HG02759 (cell line): ENCODE measurements around the gene TMEM132D.

Source experiments
- ATAC-seq: cut with Tn5 transposase; IDR thresholded peaks from one replicate; pipeline ENCODE4 v1.9.1; 2021; ENCODE audit warnings: mild to moderate bottlenecking, moderate library complexity; ENCODE audit not compliant: unreplicated experiment

Gene TMEM132D

DNA sequence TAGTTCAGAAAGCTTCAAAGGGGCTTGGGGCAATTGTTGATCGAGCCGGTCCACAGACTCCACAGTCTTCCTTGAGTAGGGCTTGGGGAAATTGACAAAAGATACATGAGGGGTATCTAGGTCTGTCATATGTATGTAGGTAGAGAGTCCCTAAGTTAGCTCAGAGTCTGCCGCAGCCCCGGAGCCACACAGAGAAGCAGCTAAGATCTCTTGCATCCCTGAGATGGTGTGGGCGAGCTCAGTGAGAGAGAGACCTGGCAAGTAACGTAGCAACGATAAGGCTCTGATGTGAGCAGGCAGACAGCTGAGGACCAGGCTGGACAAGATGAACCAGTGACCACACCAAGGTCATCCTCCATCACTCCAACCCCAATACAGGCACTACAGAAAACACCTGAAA lies 297.6 kb downstream of the TMEM132D start:
- ATAC-seq, result no peak

DNA sequence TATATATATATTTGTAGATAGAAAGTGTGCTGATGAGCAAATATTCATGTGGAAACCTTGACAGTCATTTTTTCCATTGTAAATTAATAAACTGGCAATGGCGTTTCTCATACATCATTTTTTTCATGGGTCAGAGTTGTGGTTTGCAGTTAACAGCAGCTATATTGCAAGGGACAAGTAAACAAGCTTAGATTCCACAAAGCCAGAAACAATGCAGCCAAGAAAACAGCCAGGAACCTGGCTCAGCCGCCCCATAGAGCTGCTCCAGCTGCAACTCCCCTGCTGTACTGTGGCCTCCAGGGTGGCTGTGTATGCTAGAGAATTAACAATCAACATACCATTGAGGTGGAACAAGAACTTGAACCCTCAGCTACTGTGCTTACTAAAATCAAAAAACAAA lies 298.2 kb downstream of the TMEM132D start:
- no peak for ATAC-seq

DNA sequence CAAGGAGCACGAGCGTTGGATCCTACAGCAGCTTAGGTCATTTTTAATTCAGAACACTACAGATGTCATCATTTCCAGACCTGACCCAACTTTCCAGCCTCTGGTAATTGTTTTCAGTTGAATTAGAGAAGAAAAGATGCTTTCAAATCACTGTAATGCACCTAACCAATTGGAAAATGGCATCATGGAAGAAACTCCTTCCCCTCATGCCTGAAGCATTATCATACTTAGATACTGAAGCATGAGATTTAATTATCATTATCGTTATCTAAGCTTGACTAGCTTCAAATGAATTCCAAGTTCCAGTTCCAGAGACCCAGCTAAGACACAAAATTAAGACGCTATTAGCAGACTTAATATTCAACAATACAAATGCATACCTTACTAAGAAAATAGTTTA lies 299.3 kb downstream of the TMEM132D start:
- ATAC-seq, result no peak

DNA sequence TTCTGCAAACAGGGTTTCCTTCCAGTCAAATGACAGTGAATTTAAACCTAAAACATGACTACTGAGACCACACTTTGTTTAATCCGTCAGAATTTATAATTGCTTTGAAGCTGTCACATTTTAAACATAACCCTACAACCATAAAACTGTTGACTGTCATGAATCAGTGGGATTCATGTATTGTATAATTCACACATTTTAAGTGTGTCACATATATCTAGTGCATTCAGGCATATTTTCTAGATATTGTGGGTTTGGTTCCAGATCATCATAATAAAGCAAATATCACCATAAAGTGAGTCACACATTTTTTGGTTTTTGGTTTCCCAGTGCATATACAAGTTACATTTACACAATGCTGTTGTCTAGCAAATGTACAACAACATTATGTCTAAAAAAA lies 304.4 kb downstream of the TMEM132D start:
- ATAC-seq, result no peak

DNA sequence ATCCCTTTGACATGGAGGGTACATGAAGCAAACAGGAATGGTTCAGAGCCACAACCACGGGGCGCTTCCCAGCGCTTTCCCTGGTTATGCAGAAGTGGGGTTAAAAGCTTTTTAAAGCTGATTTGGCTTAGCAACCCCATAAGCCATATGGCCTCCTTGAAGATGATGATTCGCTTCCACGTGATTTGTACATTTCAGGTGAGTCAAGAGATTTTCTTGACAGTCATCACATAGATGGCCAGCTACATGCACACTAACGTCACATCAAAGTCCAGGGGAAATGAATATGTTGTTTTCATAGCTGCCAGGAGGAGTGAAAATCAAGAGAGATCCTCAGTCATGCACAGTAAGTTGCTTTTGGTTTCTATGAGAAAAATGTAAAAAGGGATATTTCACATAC lies 309.7 kb downstream of the TMEM132D start:
- no peak for ATAC-seq

DNA sequence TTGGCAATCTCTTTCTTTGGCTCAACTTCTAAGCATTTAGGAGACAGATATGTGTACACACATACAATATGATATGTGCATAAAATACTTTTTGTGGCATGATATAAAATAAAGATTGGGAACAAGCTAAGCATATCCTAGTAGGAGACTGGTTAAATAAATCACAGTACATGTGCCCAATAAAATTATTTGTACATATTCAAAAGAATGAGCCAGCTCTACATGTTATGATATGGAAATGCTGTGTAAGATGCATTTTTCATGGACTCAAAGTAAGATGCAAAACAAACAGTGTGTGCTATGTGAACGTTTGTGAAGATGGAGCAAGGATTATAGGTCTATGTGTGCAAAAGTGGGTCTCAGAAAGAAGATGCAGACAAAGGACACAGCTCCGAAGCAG lies 311.4 kb downstream of the TMEM132D start:
- no peak for ATAC-seq

DNA sequence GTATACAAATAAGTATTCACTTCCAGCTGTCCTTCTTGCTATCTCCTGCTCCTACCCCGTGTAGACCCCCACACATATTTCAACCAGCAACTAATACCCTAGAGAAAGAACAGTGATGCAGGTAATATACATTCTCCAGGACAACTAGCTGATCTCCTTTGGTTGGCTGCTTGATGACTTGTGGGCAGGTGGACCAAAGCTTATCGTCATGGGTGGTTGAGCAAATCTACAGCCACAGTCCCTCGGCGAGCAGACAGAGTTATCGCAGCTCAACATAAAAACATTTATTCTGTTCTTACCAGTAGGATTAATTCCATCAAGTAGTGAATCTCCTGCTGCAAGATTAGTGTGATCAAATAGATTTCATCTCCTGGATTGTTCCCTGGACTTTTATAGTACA lies 314.3 kb downstream of the TMEM132D start:
- ATAC-seq, result no peak

DNA sequence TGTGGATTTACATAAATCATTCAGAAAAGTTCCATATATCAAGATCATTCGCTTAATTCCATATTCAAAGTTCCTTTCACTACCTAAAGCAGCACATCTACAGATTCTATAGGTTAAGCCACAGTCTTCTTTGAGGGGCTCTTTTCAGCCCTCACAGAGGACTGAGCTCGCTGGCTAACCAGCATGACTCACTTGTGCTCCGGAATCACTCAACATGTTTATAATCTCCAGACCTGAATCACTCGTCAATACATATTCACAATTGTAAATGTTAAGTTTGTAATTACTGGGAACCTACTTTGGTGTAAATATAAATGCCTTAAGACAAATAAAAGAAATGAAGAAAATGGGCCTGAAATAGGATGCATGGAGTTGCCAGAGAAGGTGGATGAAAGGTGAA lies 315.7 kb downstream of the TMEM132D start:
- ATAC-seq, result no peak

DNA sequence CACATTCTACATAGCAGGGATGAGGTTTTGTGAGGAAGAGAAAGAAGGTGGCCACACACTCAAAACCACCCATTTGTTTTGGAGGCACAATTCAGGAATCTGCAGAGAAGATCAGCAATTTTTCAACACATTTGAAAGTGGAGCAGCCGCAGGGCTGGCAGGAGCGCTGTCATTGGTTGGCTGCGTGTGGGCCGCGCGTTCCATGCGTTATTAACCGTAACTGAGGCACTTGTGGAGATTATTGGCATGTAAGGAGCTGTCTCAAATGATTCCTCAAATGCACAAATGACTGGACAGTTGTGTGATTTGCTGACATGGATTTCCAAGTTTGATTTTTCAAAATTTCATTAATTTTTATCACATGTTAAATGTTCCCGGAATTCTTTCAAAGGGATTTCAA lies 318.5 kb downstream of the TMEM132D start:
- ATAC-seq, result no peak

DNA sequence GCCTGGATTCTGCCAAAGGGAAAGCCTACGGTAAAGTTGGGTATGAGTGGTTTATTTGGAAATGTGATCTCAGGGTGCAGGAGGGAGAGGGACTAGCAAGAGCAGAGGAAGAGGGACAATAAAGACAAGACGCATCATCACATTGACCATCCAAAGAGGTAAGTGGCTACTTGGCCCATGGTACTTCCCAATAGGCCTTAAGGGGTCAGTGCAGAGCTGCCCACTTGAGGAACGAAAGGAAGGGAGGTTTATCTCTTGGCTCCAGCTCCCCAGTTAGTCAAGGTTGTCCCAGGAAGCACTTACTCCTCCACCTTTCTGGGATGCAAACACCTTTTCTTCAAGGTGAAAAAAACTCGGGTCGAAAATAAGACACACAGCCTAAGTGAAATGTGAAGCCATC lies 323.9 kb downstream of the TMEM132D start:
- no peak for ATAC-seq

DNA sequence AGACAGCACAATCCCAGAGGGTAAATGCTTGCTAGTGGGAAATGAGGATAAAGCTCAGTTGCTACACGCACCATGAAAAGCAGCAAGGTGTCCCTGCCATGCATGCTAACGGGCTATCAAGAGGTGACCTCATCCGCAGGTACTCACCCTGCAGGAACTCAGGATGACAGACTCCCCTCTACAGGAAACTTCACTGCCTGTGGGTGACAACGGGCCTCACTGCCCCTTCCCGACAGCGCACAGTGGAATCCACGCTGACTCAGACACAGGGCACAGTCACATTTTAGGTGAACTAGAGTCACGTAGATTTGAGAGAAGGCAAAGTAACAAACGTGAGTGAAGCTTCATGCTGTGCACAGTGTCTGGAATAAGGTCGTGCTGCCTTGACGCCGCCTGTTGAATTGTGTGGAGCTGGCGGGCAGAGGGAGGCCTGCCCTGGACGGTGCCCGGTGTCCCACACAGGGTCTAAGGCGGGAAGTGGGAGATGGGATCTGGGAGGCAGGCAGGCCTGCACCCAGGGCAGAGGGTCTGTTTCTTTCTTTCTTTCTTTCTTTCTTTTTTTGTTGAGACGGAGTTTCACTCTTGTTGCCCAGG lies 331.8 kb downstream of the TMEM132D start:
- no peak for ATAC-seq

DNA sequence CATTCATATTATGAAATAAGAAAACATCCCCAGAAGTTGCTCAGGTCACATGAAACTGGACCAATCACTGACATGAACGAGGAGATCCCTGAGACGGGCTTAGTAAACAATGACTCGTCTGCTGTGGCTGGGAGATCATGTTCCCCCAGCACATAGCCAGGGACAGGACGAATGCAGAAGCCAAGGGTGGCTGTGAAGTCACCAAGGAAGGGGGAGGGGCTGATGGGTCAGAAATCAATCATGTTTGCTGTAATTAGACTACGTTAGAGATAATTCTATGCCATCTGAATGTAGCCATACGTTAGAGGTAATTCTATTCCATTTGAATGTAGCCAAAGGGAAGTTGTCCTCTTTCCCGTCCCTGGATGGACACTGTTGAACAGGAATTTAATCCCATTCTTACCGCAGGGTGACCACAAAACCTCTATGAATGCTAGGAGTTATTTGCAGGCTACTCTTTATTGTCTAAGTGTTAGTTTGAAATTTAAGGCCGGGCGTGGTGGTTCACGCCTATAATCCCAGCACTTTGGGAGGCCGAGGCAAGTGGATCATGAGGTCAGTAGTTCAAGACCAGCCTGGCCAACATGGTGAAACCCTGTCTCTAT lies 332.9 kb downstream of the TMEM132D start:
- ATAC-seq, result no peak

DNA sequence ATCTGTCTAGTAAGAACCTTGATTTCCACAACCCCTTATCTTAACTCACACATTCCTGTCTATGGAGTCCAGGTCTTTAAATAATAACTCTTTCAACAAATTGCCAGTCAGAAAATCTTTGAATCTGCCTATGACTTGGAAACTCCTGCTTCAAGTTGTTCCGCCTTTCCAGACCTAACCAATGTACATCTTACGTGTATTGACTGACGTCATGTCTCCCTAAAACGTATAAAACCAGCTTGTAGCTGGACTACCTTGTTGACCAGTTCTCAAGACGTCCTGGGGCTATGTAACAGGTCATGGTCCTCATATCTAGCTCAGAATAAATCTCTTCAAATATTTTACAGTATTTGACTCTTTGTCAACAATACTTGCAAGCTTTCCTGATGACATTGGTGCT lies 337.0 kb downstream of the TMEM132D start:
- ATAC-seq, result no peak

DNA sequence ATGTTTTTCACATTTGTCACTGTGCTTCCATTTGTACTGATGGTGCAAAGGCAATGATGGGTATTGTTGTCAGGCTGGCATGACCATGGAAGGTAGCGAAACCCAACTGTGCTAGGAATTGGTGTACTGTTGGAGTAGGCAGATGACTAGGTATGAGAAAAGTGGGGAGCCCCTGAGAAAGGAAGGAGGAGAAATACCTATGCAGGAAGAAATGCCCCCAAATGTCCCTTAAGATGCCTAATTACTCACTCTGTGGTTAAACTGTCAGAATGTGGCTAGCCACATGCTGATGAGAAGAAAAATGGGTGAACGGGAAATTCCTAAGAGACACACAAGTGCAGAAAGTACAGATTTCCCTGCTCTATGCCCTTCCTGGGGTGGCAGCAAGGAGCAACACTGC lies 339.1 kb downstream of the TMEM132D start:
- no peak for ATAC-seq

DNA sequence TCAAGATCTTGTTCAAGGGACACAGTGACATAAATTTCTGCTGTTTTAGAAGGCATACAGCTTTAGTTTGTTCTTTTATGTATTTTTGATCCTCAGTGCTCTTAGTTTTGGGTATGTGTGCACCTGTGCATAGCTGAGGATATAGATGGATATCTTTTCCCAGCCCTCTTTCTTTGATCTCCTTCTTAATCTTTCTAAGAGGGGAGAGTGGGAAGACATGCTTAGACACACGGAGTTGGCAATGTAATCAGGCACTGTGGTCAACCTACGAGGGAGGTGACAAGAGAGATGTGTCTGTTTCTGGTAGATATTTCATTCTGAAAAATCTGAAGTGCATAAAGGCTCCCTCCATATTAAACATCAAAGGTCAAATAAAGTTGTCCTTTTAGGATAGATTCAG lies 340.6 kb downstream of the TMEM132D start:
- ATAC-seq, result no peak

DNA sequence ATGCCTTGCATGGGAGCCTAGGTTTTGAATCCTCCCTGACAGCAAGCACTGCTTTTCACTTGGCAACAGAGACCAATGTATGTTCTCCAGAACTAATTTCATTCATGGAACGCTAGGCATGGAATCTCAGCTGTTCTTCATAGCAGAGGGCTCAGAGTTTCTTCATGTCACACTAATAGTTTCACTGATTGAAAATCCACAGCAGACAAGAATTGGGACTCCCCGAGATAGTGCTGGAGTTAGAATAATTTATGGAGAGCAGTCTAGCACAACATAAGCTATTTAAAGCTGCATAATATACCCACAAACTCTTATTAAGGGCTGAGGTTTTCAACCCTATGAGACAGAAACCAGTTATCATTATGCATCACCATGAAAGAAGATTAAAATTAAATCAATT lies 342.5 kb downstream of the TMEM132D start:
- no peak for ATAC-seq

DNA sequence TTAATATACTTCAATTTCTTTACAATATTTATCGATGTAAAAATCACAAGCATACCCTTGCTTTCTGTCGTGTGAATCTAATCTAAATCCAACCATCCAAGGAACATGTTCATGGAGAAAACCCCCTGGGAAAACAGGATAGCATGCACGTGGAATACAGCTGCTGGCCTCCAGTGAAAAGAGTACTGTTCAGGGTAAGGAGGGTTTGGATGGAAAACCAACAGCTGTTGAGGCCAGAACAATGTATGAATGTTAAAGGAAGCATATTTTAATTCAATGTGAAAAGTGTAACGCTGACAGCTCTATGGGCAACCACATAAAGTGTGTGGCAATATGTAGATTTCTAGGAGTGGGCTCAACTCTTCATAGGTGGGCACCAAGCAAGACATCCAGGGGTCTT lies 344.0 kb downstream of the TMEM132D start:
- ATAC-seq, result no peak

DNA sequence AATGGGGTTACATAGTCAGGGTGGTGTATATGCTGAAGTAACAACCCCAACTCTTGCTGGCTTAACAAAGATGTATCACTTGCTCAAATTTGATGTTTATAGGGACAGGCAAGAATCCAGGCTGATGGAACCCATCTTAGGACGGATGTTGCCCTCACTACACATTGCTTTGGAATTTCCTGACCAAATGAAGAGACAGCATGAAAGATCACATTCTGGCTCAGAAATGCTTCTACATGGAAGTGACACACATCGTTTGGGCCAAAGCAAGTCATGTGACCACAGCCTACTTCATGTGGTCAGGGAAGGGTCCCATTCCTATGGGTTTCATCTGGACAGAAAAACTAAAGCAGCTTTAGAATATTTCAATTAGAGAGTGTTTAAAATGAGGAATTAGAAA lies 345.8 kb downstream of the TMEM132D start:
- no peak for ATAC-seq

DNA sequence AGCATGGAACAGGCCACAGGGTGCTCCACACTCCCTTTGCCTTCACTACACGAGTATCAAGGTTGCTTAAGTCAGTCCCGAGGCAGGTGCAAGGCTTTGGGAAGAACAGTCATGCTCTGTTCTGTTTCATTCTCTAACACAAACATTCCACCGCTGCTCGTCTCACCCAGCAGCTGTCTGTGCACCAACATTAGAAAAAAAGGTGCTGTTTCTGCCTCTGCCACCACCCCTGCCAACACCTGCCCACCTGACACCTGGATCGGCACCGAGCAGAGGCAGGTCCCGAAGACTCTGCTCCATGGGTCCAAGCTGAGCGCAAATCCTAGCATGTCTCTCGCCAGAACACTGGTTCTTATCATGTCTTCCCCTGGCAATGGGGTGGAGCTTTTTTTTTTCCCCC lies 347.7 kb downstream of the TMEM132D start:
- ATAC-seq, result no peak

DNA sequence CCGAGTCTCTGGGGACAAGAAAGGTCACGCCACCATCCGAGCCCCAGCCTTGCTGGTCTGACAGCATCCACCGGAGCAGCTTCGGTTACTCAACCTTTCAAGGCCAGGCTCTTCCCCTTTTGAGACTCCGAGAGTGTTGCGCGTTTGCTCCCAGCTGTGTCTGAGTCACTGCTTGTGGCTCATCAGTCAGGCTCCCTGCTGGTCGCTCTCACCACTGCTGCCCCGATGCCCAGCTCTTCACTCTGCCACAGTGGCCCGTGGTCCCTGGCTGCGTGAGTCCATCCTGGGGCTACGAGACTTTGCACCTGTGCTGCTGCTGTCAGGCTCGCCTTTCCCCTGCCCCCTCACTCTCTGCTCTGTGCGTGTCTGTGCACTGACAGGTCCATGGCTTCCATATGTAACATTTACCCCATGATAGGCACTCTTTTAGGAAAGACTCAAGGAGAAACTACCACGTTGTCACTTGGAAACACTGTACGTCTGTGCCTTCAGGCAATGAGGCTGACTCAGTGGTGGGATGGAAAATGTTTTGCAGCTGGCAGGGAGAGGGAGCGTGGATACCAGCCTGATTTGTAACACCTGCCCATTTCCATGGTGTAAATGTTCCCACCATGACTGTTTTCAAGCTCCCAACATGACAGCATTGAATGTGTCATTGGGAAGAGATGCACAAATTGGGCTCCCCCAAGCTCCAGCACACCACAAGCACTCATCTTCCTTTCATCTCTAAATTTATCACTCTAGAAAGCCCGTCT lies 350.7 kb downstream of the TMEM132D start:
- ATAC-seq, result no peak

DNA sequence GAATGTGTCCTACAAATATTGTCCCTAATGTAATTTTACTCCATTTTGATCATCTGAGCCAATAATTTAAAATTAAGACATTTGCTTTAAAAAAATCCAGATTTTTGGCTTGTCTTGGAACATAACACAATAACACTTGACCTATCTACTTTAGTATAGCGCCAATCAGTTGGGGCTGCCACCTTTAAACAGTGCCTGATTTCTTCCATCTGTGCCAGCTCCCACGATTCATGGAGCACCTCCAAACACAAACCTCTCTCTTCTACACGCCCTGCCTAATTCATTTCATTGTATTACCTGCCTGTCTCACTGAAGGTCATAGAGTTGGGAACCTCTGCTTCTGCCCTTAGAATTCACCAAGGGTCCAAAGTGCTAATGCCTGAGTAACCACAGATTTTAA lies 352.4 kb downstream of the TMEM132D start:
- no peak for ATAC-seq

DNA sequence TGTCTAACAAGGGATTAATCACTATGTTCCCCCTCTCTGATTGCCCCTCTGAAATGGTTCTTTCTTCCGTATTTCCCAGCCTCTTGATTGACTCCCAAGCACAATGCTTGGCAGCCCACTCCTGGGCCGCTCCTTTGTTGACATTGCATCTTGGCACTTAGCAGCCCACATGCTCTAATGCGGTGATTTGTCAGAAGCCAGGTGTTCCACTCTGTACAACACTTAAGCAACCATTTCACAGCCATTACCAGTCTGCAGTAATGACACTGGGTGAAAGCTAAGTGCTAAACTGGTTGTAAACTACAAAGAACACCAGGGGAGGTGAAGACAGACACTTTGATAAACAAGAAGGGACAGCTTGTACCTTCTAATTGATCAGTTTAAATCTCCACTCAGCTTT lies 353.5 kb downstream of the TMEM132D start:
- ATAC-seq, result no peak

DNA sequence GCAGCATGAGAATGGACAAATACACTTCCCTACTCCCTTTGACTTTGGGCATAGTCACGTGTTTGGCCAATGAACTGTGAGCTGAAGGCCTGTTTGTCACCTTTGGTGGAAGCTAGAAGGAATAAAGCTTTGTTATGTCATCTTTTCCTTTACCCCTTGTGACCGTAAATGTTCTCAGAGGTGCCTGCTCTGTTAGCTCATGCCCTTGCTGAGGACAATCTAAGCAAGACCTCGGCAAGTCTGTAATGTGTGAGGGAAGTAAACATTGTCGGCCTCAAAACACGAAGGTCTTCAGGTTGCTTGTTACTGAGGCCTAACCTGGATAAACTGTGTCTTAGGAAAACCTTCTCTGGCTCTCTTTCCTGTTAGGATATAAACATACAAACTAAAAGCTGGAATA lies 354.2 kb downstream of the TMEM132D start:
- ATAC-seq, result no peak
